Transverse colon (tissue), 4 donors: ENCODE results near the gene FANCL.

Experiments used
- CTCF ChIP-seq, 5 experiments: fragments of 200-600 bp in 3 of 5; fragments of 450-650 bp in 2 of 5; sonication (generic) in 3 of 5; IDR thresholded peaks; 1 replicate in 2 of 5; 2 replicates in 3 of 5; pipeline ENCODE4 v1.5.1; 2016 to 2017; ENCODE audit warnings: antibody characterized with exemption in 5 of 5, inconsistent platforms in 3 of 5, mild to moderate bottlenecking in 2 of 5, moderate library complexity in 1 of 5
- EP300 ChIP-seq: sonication (generic); formaldehyde crosslinking; IDR thresholded peaks from one replicate; pipeline ENCODE4 v1.6.1; 2017; ENCODE audit warnings: antibody characterized with exemption, low read depth
- POLR2A ChIP-seq: fragments of 450-650 bp; IDR thresholded peaks from one replicate; pipeline ENCODE4 v1.6.1; 2016; ENCODE audit warnings: antibody characterized with exemption, mild to moderate bottlenecking, moderate library complexity
- POLR2AphosphoS5 ChIP-seq, 3 donors: sonication (generic); formaldehyde crosslinking; IDR thresholded peaks; one replicate each; pipeline ENCODE4 v1.6.1; 2016; ENCODE audit warnings: antibody characterized with exemption in 3 of 3

GRCh38 chr2:58235170-58235569, 6.0 kb downstream of the FANCL start:
- no peak for TF ChIP-seq CTCF (IDR thresholded peaks at IDR 0.05)
- TF ChIP-seq POLR2A: no peak
- no peak for TF ChIP-seq EP300
- no peak for TF ChIP-seq POLR2AphosphoS5 (IDR thresholded peaks at IDR 0.05)
